ENCODE results near the gene SERPINB1.

Gene SERPINB1

DNA sequence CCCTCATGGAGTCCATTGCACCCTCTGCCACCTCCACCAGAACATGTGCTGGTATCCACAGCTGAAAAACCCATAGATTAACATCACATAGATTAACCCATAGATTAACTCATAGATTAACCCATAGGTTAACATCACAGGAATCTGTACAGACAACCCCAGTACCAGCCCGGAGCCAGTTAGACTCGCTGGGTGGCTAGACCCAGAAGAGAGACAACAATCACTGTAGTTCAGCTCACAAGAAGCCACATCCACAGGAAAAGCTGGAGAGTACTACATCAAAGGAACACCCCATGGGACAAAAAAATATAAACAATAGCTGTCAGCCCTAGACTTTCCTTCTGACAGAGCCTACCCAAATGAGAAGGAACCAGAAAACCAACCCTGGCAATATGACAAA, 36.3 kb upstream of the SERPINB1 start:
- ATAC-seq (ENCODE audit: insufficient read depth, low read depth) (no peak), DNase-seq (no peak)
- no peak overlapping the region for H3K27ac ChIP-seq (ENCODE audit: low read length)
- no peak overlapping the region for H3K9ac ChIP-seq (ENCODE audit: low read depth, low read length)
- H4K20me1 ChIP-seq (ENCODE audit: insufficient read depth, low read length) = no peaks in the 10 kb centered on the region
- no peak overlapping the region for H3K4me3 ChIP-seq (ENCODE audit: low read depth in 1 of 2, low read length in 2 of 2)
- no peak overlapping the region for H2AFZ ChIP-seq (ENCODE audit: low read depth, low read length)
- no peaks in the 10 kb centered on the region for H3K4me1 ChIP-seq (ENCODE audit: insufficient read depth, low read length)
- no peaks in the 10 kb centered on the region for H3K9me3 ChIP-seq (ENCODE audit: insufficient read depth, low read length, severe bottlenecking)
- no peaks in the 10 kb centered on the region for H3K79me2 ChIP-seq (ENCODE audit: insufficient read depth, low read length)
- no peak overlapping the region for H3K4me2 ChIP-seq (ENCODE audit: insufficient read depth, low read length)
- H3K36me3 ChIP-seq (ENCODE audit: insufficient read depth, low read length) = no peaks in the 10 kb centered on the region
- no peak for TF ChIP-seq EZH2 (IDR thresholded peaks at IDR 0.05; ENCODE audit: borderline replicate concordance, low read depth, low read length, severe bottlenecking)
- TF ChIP-seq, protein P1, sequence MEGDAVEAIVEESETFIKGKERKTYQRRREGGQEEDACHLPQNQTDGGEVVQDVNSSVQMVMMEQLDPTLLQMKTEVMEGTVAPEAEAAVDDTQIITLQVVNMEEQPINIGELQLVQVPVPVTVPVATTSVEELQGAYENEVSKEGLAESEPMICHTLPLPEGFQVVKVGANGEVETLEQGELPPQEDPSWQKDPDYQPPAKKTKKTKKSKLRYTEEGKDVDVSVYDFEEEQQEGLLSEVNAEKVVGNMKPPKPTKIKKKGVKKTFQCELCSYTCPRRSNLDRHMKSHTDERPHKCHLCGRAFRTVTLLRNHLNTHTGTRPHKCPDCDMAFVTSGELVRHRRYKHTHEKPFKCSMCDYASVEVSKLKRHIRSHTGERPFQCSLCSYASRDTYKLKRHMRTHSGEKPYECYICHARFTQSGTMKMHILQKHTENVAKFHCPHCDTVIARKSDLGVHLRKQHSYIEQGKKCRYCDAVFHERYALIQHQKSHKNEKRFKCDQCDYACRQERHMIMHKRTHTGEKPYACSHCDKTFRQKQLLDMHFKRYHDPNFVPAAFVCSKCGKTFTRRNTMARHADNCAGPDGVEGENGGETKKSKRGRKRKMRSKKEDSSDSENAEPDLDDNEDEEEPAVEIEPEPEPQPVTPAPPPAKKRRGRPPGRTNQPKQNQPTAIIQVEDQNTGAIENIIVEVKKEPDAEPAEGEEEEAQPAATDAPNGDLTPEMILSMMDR (IDR thresholded peaks at IDR 0.05; ENCODE audit: borderline replicate concordance, extremely low read depth, low read length, poor library complexity, severe bottlenecking) = no peak
- H3K27me3 ChIP-seq (ENCODE audit: insufficient read depth, low read length, poor library complexity) = no peaks in the 10 kb centered on the region

DNA sequence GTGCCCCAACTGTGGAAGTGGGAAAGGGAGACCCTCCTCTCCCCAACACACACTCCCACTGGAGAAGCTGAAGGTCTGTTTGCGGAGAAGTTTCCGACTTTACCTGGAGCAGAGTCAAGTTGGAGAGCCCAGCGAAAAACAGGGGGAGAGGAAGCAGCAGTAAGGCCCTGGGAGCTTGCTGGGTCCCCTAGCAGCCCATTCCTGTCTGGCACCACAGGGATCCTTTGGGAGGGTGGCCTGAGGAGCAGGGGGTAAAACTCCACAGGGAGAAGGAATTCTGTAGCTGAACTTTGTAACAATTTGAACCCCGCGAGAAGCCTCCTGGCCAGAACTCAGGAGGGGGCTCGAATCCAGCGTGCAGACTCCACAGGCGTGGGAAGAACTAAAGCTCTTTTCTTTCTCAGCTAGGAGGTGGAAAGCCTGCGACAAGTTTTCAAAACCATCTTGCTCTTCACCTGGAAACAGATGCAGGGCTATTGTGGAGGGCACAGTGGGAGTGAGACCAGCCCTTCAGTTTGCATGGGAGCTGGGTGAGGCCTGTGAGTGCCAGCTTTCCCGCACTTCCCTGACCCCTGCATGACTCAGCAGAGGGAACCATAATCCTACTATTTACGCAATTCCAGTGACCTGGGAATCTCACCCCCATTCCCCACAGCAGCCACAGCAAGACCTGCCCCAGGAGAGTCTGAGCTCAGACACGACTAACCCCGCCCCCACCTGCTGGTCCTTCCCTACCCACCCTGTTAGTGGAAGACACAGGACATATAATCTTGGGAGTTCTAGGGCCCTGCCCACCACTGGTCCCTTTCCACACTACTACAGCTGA, 35.6 kb upstream of the SERPINB1 start:
- Histone ChIP-seq H3K9me3 (ENCODE audit: insufficient read depth, low read length, severe bottlenecking) (no peaks in the 10 kb centered on the region), H3K79me2 (ENCODE audit: insufficient read depth, low read length) (no peaks in the 10 kb centered on the region), H3K4me1 (ENCODE audit: insufficient read depth, low read length) (no peaks in the 10 kb centered on the region), H3K4me2 (ENCODE audit: insufficient read depth, low read length) (no peak overlapping the region), H3K36me3 (ENCODE audit: insufficient read depth, low read length) (no peaks in the 10 kb centered on the region), H4K20me1 (ENCODE audit: insufficient read depth, low read length) (no peaks in the 10 kb centered on the region), H2AFZ (ENCODE audit: low read depth, low read length) (no peak overlapping the region), H3K4me3 (ENCODE audit: low read depth in 1 of 2, low read length in 2 of 2) (no peak overlapping the region), H3K27ac (ENCODE audit: low read length) (no peak overlapping the region), H3K9ac (ENCODE audit: low read depth, low read length) (no peak overlapping the region), H3K27me3 (ENCODE audit: insufficient read depth, low read length, poor library complexity) (no peaks in the 10 kb centered on the region)
- ATAC-seq (ENCODE audit: insufficient read depth, low read depth) (no peak), DNase-seq (no peak)
- TF ChIP-seq, protein P1 (IDR thresholded peaks at IDR 0.05; ENCODE audit: borderline replicate concordance, extremely low read depth, low read length, poor library complexity, severe bottlenecking) = no peak
- no peak for TF ChIP-seq EZH2 (IDR thresholded peaks at IDR 0.05; ENCODE audit: borderline replicate concordance, low read depth, low read length, severe bottlenecking)

DNA sequence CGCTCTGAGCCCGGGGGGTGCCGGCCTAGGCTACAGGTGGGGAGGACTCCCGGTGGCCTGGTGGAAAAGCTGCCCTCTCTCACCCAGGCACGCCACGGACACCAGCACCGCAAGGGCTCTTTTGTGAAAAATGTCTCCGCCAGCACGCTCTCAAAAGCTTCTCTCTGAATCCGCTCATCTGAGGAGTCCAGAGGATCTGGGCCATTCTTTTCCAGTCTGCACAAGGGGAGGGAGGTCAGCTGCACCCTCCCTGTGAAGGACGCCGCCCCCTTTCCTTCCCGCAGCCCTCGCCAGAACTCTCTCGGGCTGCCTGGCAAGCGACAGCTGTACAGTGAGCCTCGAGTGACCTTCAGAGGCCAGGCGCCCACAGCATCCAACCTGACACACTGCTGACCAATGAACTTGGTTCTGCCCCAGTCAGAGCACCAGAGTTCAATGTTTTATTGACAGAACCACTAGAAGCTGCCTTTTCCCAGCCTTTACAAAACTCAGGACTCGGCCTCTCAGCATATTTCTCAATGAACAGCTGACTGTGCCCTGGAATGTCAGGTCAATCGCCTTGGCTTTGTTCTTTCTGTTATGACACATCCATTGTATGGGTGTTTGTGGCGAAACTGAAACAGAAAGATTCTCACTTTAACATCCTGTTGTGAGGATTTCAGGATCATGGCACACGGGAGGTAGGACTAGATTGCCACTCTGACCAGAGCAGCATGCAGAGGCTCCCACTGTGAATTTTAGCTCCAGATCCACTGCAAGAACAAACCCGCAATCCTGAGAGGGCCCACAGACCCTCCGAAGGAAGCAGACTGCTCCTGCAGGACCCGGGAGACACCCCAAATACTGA, 34.8 kb upstream of the SERPINB1 start:
- DNase-seq (no peak), ATAC-seq (ENCODE audit: insufficient read depth, low read depth) (no peak)
- H3K9ac ChIP-seq (ENCODE audit: low read depth, low read length) = no peak overlapping the region
- TF ChIP-seq EZH2 (IDR thresholded peaks at IDR 0.05; ENCODE audit: borderline replicate concordance, low read depth, low read length, severe bottlenecking) = no peak
- TF ChIP-seq, protein P1 (IDR thresholded peaks at IDR 0.05; ENCODE audit: borderline replicate concordance, extremely low read depth, low read length, poor library complexity, severe bottlenecking) = no peak
- no peaks in the 10 kb centered on the region for H4K20me1 ChIP-seq (ENCODE audit: insufficient read depth, low read length)
- H3K27me3 ChIP-seq (ENCODE audit: insufficient read depth, low read length, poor library complexity) = no peaks in the 10 kb centered on the region
- H3K27ac ChIP-seq (ENCODE audit: low read length) = no peak overlapping the region
- H3K4me1 ChIP-seq (ENCODE audit: insufficient read depth, low read length) = no peaks in the 10 kb centered on the region
- H3K4me3 ChIP-seq (ENCODE audit: low read depth in 1 of 2, low read length in 2 of 2) = no peak overlapping the region
- no peaks in the 10 kb centered on the region for H3K79me2 ChIP-seq (ENCODE audit: insufficient read depth, low read length)
- no peaks in the 10 kb centered on the region for H3K9me3 ChIP-seq (ENCODE audit: insufficient read depth, low read length, severe bottlenecking)
- no peaks in the 10 kb centered on the region for H3K36me3 ChIP-seq (ENCODE audit: insufficient read depth, low read length)
- no peak overlapping the region for H3K4me2 ChIP-seq (ENCODE audit: insufficient read depth, low read length)
- H2AFZ ChIP-seq (ENCODE audit: low read depth, low read length) = no peak overlapping the region
